HL-60 (cell line): ENCODE measurements around the gene COTL1.
"Not testable (repeated sequence)": the region's sequence is repeated elsewhere in the genome, so short reads cannot be mapped to it uniquely, and the experiment has no call there.

ENCODE experiments used
- DNase-seq, 2 experiments: peaks; one replicate each; pipeline ENCODE4 v3.0.0-alpha.2; 2010 to 2020; ENCODE audit warnings: low read depth in 1 of 2, low spot score in 1 of 2
- H3K27ac ChIP-seq: fragments of 250-450 bp; sonication (Bioruptor Pico); replicated peaks from 2 replicates; pipeline ENCODE4 v1.5.1; 2020; ENCODE audit warnings: mild to moderate bottlenecking, moderate library complexity
- H3K27me3 ChIP-seq: fragments of 250-450 bp; sonication (Bioruptor Pico); 2 replicates; pipeline ENCODE4 v1.5.1; 2021; ENCODE audit warnings: mild to moderate bottlenecking, moderate library complexity; ENCODE audit not compliant: insufficient read depth, poor library complexity, severe bottlenecking
- H3K4me3 ChIP-seq: replicated peaks from 2 replicates; pipeline ENCODE4 v1.5.1; 2011; ENCODE audit warnings: mild to moderate bottlenecking, control low read depth, low read length; ENCODE audit not compliant: insufficient read depth
- CTCF ChIP-seq: IDR thresholded peaks from one replicate; pipeline ENCODE4 v1.5.1; 2011; ENCODE audit warnings: low read length, control low read depth, inconsistent platforms; ENCODE audit not compliant: insufficient read depth
- GABPA ChIP-seq: IDR thresholded peaks from 2 replicates; pipeline ENCODE4 v1.6.1; 2012; ENCODE audit warnings: low read depth
- POLR2AphosphoS5 ChIP-seq: IDR thresholded peaks from 2 replicates; pipeline ENCODE4 v1.6.1; 2012; ENCODE audit warnings: low read depth
- REST ChIP-seq: IDR thresholded peaks from 2 replicates; pipeline ENCODE4 v1.6.1; 2012; ENCODE audit warnings: low read depth; ENCODE audit not compliant: insufficient replicate concordance
- SPI1 ChIP-seq: IDR thresholded peaks from 2 replicates; pipeline ENCODE4 v1.6.1; 2012; ENCODE audit warnings: low read depth, mild to moderate bottlenecking, borderline replicate concordance

Gene COTL1

GRCh38 chr16:84527532-84528269 is 90.2 kb downstream of the COTL1 start:
- Histone ChIP-seq H3K4me3 (no peak overlapping the region), H3K27me3 (no peaks in the 10 kb centered on the region), H3K27ac (peak overlapping the region; percentile 33)
- TF ChIP-seq POLR2AphosphoS5 (no peak), CTCF (no peak), GABPA (no peak), SPI1 (peak; percentile 86), REST (no peak)
- DNase-seq = peak; percentile 56 to 63

DNA sequence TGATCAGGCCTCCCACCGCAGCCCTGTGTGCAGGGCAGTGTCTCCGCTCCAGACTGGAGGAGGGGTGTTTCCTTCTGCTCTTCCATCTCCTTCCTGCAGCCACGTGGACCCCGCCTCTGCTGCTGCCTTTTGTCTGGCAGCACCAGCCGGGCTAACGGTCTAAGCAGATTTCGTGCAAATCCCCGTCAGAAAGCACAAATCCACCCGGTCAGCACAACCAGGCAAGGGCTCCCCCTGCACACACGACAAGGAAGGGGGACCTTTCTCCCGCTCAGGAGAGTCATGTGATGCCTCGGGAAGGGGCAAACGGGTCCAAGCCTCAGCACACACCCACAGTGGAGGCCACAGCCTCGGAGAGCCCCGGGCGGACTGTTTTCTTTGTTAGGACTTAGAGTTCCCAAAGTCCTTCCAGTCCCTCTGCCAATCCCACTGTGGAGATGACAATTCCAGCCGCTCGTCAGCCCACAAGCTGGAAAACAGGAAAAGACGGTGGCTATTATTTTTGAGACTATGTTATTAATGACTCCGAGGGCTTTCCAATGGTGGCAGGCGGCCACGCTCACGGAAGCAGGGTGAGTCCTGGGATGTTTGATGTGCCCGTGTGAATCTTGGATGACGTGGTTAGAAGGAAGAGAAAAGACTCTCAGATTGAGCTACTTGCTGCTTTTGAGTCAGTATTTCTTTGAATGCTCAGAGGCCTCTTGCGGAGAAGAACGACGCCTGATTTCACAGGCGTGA is 90.9 kb downstream of the COTL1 start:
- no peak for TF ChIP-seq SPI1
- no peak for TF ChIP-seq GABPA
- TF ChIP-seq REST = no peak
- TF ChIP-seq CTCF = no peak
- no peak for TF ChIP-seq POLR2AphosphoS5
- DNase-seq = no peak
- H3K27me3 ChIP-seq = no peaks in the 10 kb centered on the region
- H3K27ac ChIP-seq = no peak overlapping the region
- H3K4me3 ChIP-seq = no peak overlapping the region

GRCh38 chr16:84524941-84525581 is 92.8 kb downstream of the COTL1 start:
- H3K4me3 ChIP-seq, H3K27me3 ChIP-seq, H3K27ac ChIP-seq, DNase-seq: not testable (repeated sequence)

DNA sequence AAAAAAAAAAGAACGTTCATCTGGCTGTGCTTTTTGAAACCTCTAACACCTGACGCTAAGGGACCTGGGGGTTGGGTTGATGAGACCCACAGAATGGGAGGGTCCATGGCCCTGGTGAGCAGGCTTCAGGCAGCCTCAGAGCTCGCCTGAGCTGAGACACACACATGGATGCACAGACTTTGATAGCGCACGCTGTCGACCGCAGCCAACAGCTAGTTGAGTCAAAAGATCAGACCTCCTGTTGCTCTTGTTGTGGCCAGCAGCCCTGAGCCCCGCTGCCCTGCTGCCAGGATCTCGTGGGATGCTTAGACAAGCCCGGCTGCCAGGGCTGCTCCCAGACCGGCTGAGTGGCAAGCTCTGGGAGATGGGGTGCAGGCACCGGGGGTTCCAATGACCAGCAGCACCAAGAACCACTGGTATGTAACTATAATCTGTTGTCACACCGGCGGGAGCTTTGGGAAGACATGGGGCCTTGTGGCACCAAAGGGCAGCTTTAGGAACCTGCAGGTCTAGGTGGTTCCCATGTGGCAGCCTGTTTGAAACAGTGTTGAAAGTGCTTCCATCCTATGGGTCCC is 93.4 kb downstream of the COTL1 start:
- Histone ChIP-seq H3K4me3 (no peak overlapping the region), H3K27ac (no peak overlapping the region), H3K27me3 (no peaks in the 10 kb centered on the region)
- DNase-seq = no peak
- TF ChIP-seq SPI1 (no peak), CTCF (no peak), POLR2AphosphoS5 (no peak), REST (no peak), GABPA (no peak)
